ENCODE data around the gene MTMR4.
A peak's percentile ranks its signal among the peaks of the same experiment; 100 is the strongest.
"Not testable (repeated sequence)": the region's sequence is repeated elsewhere in the genome, so short reads cannot be mapped to it uniquely, and the experiment has no call there.

MTMR4 gene

GRCh38 chr17:58513965-58514769, at the start of gene MTMR4:
Gene MTMR4, minus strand, starts transcription at chr17:58514638. Its CDS starts 231 bp downstream, at chr17:58514407.
- peak within 1 kb of the TSS; percentile 88 for H3K4me3 ChIP-seq (ENCODE audit: low read depth, low read length)

DNA sequence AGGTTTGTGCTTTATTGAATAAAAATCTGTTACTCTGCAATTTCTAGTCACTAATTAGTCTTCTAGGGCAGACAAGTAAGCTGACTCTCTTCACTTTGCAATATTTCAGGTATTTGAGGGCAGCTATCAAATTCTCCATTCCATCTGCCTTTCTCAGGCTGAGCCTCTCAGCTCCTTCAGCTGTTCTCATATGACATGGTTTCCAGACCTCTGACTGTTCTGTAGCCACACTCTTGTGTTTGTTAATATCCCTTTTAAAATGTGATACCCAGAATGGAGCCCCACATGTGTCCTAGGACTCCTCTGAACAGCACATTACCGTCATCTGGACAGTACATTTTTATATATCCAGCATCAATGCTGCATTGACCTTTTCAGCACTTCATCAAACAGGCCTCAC, 46.1 kb upstream of the MTMR4 start:
- no peak for DNase-seq (ENCODE audit: low read depth)

More at GRCh38 chr17:58513965-58514769, at the start of gene MTMR4:
- no peak for DNase-seq (ENCODE audit: low read depth)

GRCh38 chr17:58557981-58558380, 43.5 kb upstream of the MTMR4 start:
- H3K4me3 ChIP-seq (ENCODE audit: low read depth, low read length), result no peak overlapping the region
- no peak for DNase-seq (ENCODE audit: low read depth)

More for the DNA sequence above, 46.1 kb upstream of the MTMR4 start:
- no peak overlapping the region for H3K4me3 ChIP-seq (ENCODE audit: low read depth, low read length)

GRCh38 chr17:58556833-58557250, 42.4 kb upstream of the MTMR4 start:
- no peak overlapping the region for H3K4me3 ChIP-seq (ENCODE audit: low read depth, low read length)
- DNase-seq (ENCODE audit: low read depth), result no peak

DNA sequence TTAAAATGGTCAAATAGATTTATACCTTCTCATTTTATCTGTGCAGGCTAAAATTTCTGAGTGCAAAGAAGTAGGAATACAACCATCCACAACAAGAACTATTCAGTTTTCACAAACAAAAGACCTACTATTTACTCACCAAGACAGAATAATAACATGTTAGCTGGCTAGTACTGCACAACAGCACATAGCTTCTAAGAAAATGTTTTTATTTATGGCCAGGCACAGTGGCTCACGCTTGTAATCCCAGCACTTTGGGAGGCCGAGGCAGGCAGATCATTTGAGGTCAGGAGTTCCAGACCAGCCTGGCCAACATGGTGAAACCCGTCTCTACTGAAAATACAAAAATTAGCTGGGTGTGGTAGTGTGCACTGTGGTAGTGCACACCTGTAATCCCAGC, 40.7 kb upstream of the MTMR4 start:
- DNase-seq (ENCODE audit: low read depth); H3K4me3 ChIP-seq (ENCODE audit: low read depth, low read length): not testable (repeated sequence)

DNA sequence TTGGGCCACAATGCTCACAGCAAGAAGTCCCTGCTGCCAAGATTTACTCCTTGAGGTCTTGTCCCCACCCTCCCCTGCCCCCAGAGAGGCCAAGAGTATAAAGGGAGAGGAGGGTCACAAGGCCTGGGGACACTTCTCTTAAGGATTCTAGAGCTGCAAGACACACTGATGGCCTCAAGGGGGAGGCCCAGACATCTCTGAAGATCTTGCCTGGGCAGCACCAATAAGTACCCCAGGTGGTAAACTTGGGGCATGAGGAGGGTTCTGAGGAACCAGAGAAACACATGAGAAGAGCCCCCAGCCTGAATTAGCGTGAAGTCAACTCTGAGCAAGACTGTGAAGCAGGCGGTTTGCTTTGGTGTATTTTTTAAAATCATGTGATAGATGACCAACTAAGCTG, 26.8 kb upstream of the MTMR4 start:
- DNase-seq (ENCODE audit: low read depth), result no peak
- H3K4me3 ChIP-seq (ENCODE audit: low read depth, low read length), result no peak overlapping the region

GRCh38 chr17:58539698-58540097, 25.3 kb upstream of the MTMR4 start:
- H3K4me3 ChIP-seq (ENCODE audit: low read depth, low read length), result no peak overlapping the region
- DNase-seq (ENCODE audit: low read depth), result no peak

- no peak overlapping the region for H3K4me3 ChIP-seq (ENCODE audit: low read depth, low read length)
- no peak for DNase-seq (ENCODE audit: low read depth)
Observed at GRCh38 chr17:58538811-58539409, 24.5 kb upstream of the MTMR4 start.

DNA sequence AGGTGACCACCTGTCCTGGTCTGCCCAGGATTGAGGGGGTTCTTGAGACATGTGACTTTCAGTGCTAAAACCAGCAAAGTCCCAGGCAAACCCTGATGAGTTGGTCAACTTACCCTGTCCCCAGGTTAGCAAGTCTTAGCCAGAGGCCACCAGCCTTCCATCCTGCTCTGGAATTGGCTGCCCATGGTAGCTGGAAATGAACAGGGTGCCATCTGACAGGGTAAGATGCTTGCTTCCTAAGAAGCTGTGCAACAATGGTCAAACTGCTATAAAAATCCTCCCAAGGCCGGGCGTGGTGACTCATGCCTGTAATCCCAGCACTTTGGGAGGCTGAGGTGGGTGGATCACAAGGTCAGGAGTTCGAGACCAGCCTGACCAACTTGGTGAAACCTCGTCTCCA, 22.8 kb upstream of the MTMR4 start:
- no peak for DNase-seq (ENCODE audit: low read depth)
- H3K4me3 ChIP-seq (ENCODE audit: low read depth, low read length), result no peak overlapping the region

DNA sequence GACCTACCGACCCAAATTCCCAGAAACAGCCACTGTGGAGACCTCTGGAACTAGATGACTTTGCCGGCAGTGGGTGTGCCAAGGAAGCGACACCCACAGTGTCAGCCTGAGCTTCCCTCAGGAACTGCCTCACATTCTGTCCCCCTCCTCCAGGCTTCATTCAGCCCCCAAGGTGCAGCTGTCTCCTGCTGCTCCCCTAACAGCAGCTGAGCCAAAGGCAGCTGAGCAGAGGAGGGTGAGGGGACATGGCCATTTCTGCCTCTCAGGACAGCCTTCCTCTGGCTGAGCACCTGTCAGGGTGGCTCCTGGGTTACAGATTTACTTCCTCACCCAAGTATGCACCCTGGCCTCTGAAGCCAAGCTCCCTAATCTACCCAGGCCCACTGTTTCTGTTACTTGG, 22.1 kb upstream of the MTMR4 start:
- no peak overlapping the region for H3K4me3 ChIP-seq (ENCODE audit: low read depth, low read length)
- no peak for DNase-seq (ENCODE audit: low read depth)

- H3K4me3 ChIP-seq (ENCODE audit: low read depth, low read length), result no peak overlapping the region
- no peak for DNase-seq (ENCODE audit: low read depth)
Observed at GRCh38 chr17:58535431-58535830, 21.0 kb upstream of the MTMR4 start.

GRCh38 chr17:58534901-58535421, 20.5 kb upstream of the MTMR4 start:
- H3K4me3 ChIP-seq (ENCODE audit: low read depth, low read length), result no peak overlapping the region
- no peak for DNase-seq (ENCODE audit: low read depth)

DNA sequence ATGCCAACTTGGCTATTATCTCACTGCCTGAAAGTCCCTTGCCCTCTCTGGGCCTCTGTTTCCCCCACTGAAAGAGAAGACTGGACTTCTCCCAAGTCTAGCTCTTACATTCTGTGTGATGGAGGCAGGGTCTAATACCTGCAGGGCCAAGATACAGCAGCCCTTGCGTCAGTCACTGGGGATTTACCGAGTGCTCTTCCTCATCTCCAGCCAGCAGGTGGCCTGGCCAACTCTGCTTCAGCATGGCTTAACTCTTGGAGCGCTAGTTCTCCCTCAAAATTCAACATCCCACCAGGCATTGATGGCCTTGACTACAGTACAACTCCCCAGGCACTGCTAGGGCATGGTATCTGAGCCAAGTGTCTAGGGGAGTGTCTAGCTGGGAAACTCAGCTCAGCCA, 19.9 kb upstream of the MTMR4 start:
- DNase-seq (ENCODE audit: low read depth), result no peak
- no peak overlapping the region for H3K4me3 ChIP-seq (ENCODE audit: low read depth, low read length)

DNA sequence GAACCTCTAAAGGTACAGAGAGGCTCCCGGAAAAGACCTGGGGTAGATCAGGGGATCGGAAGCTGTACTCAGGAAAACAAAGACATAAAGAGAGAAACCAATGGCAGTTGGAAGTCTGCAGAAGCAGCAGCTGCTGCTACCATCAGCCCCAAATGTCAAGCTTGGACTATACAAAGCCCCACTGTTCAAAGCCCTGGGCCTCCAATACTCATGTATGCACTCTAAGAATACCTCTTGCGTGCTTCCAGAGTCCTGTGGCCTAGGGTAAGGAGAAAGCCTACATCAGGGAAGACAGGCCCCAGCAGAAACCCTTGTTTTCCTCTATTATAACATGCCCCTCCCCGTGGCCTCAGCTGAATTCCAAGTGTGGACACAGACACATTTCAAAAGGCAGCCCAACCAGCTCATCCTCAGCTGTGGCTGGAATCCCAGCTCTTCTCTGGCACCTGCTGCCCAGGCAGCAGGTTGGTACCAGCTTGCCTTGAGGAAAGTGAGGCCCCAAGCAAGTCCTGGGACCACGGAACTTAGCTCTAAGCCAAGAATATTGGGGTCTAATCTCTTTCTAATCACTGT, 19.3 kb upstream of the MTMR4 start:
- DNase-seq (ENCODE audit: low read depth), result no peak
- H3K4me3 ChIP-seq (ENCODE audit: low read depth, low read length), result no peak overlapping the region

DNA sequence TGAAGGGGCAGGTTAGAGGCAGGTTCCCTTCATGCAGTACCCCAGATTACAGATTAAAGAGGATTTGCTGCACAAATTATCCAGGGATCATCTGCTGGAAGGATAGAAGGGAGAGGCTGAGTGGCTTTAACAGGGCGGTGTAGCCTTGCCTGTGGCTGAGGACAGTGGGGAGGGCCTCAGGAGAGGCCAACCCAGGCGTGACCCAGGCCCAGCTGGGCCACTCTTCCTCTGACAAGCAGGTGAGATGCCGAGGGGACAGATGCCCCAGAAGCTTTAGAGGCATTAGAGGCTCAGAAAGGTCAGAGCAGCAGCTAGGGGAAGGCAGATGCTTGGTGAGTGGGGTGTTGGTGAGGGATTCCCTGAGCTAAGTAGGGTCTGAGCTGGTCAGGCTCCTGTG, 18.1 kb upstream of the MTMR4 start:
- peak overlapping the region; percentile 48 for H3K4me3 ChIP-seq (ENCODE audit: low read depth, low read length)
- DNase-seq (ENCODE audit: low read depth), result no peak

DNA sequence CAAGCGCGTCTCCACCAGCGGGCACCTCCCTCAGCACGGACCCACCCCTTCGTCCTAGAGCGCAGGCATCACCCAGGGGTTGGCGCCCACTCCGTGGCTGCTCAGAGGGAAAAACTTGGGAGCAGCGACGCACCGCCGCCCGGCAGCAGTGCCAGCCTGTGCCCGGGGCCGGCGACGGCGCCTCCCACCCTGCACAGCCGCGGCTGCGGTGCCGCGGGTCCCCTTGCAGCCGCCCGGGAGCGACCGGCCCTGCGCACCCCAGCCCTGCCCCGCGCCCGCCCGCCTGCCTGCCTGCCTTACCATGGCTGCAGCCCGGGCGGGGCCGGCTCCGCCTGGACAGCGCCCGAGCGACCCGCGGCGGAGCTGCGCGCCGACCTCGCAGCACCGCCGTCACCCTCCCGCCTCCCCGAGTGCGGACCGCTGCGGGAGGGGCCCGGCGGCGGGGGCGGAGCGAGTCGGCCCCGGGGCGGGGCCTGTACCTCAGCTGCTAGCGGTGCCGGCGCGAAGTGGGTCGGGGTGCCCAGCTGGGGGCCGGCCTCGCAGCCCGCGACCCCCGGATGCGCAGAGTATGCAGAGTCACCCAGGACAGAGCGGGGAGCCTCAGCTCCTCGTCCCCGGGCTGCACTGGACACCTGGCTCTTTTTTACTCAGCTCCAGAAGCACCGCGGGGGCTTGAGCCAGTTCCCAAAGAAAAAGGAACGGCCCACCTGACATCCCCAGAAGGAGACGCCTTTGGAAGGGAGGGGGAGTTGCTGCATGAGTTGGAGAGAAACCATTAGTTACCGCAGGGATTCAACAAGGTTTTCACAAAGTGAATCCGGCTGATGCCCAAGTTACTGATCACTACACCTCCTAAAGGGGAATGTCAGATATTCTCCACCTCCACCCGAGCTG, 17.5 kb upstream of the MTMR4 start:
- DNase-seq (ENCODE audit: low read depth), result no peak
- peak overlapping the region; percentile 48 for H3K4me3 ChIP-seq (ENCODE audit: low read depth, low read length)

DNA sequence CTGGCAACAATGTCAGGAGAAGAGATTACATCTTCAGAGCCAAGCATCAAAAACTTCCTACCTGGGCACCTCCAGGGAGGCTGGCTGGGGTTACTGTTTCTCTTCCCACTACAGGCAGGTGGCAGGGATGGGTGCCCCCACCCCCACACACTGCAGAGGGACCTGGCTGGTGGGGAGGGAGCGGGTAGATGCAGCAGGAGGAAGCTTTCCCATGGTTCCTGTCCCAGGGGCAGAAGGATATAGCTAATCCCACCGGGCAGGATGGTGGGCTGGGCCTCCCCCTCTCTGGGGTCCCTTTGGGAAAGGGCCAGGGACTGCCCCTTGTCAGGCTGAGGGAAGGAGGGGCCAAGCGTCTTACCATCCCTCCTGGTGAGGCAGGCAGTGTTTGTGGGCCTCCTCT, 16.7 kb upstream of the MTMR4 start:
- H3K4me3 ChIP-seq (ENCODE audit: low read depth, low read length), result peak overlapping the region; percentile 48

GRCh38 chr17:58530655-58531054, 16.2 kb upstream of the MTMR4 start:
- no peak for DNase-seq (ENCODE audit: low read depth)
- H3K4me3 ChIP-seq (ENCODE audit: low read depth, low read length), result no peak overlapping the region

More for the DNA sequence above, 16.7 kb upstream of the MTMR4 start:
- no peak for DNase-seq (ENCODE audit: low read depth)

- no peak for DNase-seq (ENCODE audit: low read depth)
- no peak overlapping the region for H3K4me3 ChIP-seq (ENCODE audit: low read depth, low read length)
Observed at GRCh38 chr17:58529275-58529674, 14.8 kb upstream of the MTMR4 start.

- no peak for DNase-seq (ENCODE audit: low read depth)
Observed at GRCh38 chr17:58528443-58528842, 14.0 kb upstream of the MTMR4 start.

More at GRCh38 chr17:58528443-58528842, 14.0 kb upstream of the MTMR4 start:
- no peak overlapping the region for H3K4me3 ChIP-seq (ENCODE audit: low read depth, low read length)
